Measurements from ENCODE around the gene RANBP1. TPM values are rescaled to one million over a fixed set of nuclear protein-coding genes. Genes with fewer than 3 reads are reported as not detected.

Gene RANBP1
- total and polyA plus RNA-seq, 9 of the 15 experiments (the other 6 are each of a cell fraction or from before 2014, with no cell fraction given): 162 to 2,891 (median 1,289) TPM

- TF ChIP-seq CREB3L1 (IDR thresholded peaks at IDR 0.05; ENCODE audit: borderline replicate concordance, low read depth) (no peak), CHD4 (IDR thresholded peaks at IDR 0.05; ENCODE audit: insufficient read depth, insufficient replicate concordance, low read depth, low read length, poor library complexity, severe bottlenecking) (peak; percentile 98), KDM2B (CRISPR knock-in tag; IDR thresholded peaks at IDR 0.05) (peak; percentile 95), ZFPM2 (CRISPR knock-in tag; IDR thresholded peaks at IDR 0.05) (peak; percentile 94; the same call in 1 of the 2 replicates), CHD1 (IDR thresholded peaks at IDR 0.05; ENCODE audit: low read length) (peak; percentile 96), ZHX1 (conservative IDR thresholded peaks at IDR 0.05; ENCODE audit: low read length) (peak; percentile 96), MAFK (IDR thresholded peaks at IDR 0.05; ENCODE audit: low read length) (peak; percentile 67; the same call in 1 of the 2 replicates), TFAM (CRISPR knock-in tag; conservative IDR thresholded peaks at IDR 0.05) (no peak), SIRT6 (IDR thresholded peaks at IDR 0.05; ENCODE audit: low read depth, low read length) (peak; percentile 78), TAF1 (IDR thresholded peaks at IDR 0.05; ENCODE audit: control insufficient read depth, extremely low read depth, insufficient read depth, low read length, severe bottlenecking) (no peak), ZNF668 (CRISPR knock-in tag; IDR thresholded peaks at IDR 0.05) (peak; percentile 80; the same call in 1 of the 2 replicates), BMI1 (IDR thresholded peaks at IDR 0.05; ENCODE audit: low read length) (peak; percentile 59; the same call in 1 of the 2 replicates), GTF2B (IDR thresholded peaks at IDR 0.05; ENCODE audit: extremely low read depth, insufficient read length) (no peak), ATF3 (IDR thresholded peaks at IDR 0.05) (no peak), ATF3 (CRISPR knock-in tag; conservative IDR thresholded peaks at IDR 0.05) (peak; percentile 99), GABPB2 (CRISPR knock-in tag; conservative IDR thresholded peaks at IDR 0.05) (no peak; the same call in 1 of the 2 replicates), ZC3H11A (IDR thresholded peaks at IDR 0.05; ENCODE audit: low read depth, low read length) (peak; percentile 93; the same call in 1 of the 2 replicates), TFE3 (CRISPR knock-in tag; IDR thresholded peaks at IDR 0.05) (peak; percentile 1; the same call in 1 of the 2 replicates)
These were observed 1.2 kb downstream of the RANBP1 start, which contains the start of gene TRMT2A (continued) for GRCh38 chr22:20116951-20117632.

Measured in K562 (cell line).